Measurements from ENCODE around the gene ROBO2.

The ROBO2 gene

DNA sequence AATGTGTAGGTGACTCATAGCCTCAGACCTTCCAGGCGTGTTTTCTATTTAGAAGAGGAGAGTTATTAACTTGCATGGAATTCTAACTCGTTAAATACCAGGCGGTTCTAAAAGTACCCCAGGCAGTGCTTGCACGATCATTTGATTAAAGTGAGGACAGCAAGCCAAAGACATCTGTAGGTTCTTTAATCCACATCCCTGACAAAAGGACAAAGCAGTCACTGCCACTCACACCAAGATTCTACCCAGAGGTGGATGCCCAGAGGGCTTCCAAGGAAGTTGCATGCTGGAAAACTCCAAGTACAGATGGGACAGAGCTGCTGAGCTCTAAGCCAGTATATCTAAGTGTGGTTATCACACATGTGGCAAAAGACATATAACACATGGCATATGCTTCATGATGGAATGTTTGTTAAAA is 372.1 kb downstream of the ROBO2 start:
- DNase-seq (ENCODE audit: low read depth in 2 of 2): no peak

DNA sequence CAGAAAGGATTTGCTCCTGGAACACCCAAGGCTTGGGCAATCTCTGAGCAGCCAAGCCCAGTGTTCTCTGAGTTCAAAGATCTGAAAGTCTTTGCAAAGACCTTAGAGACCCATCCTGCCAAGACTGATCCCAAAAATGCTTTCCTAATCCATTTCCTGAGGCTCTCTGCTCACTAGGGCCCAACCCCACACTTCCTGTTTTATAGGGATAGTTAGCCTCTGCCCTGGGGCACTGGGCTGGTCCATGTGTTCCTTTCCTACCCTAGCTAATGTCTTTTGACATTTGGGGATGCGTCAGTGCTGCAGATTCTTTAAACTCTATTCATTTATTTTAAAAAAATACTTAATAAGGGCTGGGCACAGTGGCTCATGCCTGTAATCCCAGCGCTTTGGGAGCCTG is 372.7 kb downstream of the ROBO2 start:
- no peak for DNase-seq (ENCODE audit: low read depth in 2 of 2)

DNA sequence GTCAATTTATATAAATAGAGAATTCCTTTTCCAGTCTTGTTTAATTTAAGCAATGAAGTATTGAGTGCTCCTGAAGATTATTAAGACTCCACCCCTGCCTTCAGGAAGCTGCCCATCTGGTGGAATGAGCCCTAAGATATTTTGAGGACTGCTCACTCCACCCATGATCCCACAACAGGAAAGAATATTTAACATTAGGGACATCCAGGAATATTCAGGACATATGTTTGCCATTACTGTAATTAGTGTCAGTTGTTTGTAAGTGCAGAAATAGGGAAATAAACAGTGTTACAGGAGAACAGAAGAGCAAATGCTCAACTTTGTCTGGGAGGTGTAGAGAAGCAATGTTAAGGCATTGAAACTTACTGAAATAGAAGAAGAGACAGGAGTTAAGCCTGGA is 375.0 kb downstream of the ROBO2 start:
- DNase-seq (ENCODE audit: low read depth in 2 of 2): no peak

DNA sequence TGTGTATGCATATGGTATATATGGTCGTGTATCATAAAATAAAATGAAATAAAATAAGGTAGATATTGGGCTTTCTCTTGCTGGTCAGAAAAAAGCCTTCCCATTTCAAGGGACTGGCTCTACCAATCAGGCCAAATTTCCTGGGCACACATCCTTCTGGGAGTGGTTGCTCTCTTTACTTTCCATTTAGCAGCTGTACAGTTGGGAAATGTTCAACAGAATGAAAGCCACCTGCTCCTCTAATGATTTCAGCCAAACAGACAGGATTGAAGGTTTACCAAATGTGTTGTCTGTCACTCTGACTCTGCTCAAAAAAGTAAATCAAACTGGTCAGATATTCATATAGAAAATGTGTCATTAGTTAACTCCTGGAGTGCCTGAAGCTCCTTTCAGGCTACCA is 380.4 kb downstream of the ROBO2 start:
- DNase-seq (ENCODE audit: low read depth in 2 of 2): no peak

DNA sequence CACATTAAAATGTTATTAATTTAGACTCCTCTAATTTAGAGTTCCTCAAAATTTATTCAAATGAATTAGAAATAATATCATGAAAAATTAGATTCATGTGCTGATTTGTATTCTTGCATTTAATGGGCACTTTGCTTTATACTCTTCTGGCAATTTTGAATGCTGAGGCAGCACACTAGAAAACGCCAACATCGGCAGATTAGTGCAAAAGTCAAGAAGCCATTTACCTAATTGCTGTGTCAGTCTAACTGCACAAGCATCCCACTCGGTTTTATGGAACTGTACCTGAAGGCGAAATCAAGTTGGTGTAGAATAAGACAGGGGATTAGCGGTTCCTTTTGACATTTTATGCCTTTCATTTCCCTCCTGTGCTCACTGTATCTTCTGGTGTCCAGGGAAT is 382.0 kb downstream of the ROBO2 start:
- no peak for DNase-seq (ENCODE audit: low read depth in 2 of 2)

DNA sequence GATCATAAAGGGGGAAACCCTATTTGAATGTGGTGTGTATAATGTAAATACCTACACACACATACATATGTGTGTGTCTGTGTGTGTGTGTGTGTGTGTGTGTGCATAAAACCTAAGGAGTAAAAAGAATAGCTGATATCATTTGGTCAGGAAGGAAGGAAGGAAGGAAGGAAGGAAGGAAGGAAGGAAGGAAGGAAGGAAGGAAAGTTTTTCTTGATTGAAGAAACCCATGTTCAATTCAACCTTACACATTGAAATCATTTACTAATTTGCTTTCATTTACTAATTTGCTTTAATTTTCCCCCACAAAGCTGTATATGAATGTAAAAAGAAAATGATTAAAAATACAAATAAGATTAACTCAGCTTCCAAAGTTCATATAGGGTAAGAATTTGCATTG is 386.6 kb downstream of the ROBO2 start:
- DNase-seq (ENCODE audit: low read depth in 2 of 2): no peak

DNA sequence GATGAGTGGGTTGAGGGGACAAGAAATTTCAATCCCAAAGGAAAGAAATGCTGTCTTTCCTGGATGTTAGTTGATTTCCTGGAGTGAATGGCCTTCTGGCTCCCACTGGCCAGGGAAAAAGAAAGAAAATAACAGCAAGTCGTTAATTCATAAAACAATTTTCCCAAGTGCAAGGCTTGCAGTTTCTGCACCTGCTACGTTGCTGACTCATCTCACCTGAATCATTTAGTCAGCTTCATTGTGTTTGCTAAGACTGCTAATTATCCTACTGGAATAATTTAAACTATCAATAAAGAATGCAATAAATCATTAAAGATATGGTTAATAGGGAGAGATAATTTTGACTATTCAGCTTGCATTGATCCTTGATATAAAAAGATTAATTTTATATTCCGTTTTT is 387.6 kb downstream of the ROBO2 start:
- no peak for DNase-seq (ENCODE audit: low read depth in 2 of 2)

GRCh38 chr3:77436908-77437307 is 397.0 kb downstream of the ROBO2 start:
- DNase-seq (ENCODE audit: low read depth in 2 of 2): no peak

GRCh38 chr3:77446084-77446483 is 406.2 kb downstream of the ROBO2 start:
- DNase-seq (ENCODE audit: low read depth in 2 of 2): no peak

DNA sequence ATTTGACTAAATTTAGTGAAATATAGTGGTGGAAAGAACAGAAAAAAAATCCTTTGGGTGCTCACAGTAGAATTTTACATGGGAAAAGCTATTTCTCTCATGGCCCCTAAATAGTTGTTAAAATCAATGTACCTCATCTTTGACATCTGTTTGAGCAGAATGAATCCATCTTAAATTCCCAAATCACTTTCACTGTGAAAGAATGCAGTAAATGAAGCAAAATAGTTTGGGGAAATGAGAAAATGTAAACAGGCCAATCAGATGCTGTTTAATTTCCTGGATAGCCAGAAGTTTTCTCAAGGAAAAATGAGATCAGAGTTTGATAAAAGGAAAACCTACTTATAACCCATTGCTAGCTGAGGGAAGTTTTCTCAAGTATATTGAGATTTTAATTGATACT is 406.9 kb downstream of the ROBO2 start:
- no peak for DNase-seq (ENCODE audit: low read depth in 2 of 2)

- DNase-seq (ENCODE audit: low read depth in 2 of 2): no peak
These were observed 409.8 kb downstream of the ROBO2 start for GRCh38 chr3:77449459-77450350.

- no peak for DNase-seq (ENCODE audit: low read depth in 2 of 2)
These were observed 416.5 kb downstream of the ROBO2 start for GRCh38 chr3:77456431-77456830.

DNA sequence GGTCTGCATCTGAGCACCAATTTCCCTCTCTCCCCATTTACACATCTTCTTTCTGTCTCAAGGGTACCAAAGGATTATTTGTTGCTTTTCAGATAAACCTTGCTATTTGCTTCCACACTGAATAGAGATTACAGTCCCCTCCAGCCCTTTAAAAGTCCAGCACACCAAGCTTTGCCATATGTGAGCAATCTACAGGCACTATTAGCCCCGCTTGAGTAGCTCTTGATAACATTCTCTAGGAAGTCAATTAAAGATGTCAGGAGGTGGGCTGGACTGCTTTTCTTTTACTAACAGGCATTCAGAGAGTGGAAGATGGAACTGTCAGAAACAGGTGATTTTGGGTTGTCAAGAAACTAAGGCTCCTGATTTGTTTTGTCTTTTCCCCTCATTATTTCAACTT is 417.0 kb downstream of the ROBO2 start:
- DNase-seq (ENCODE audit: low read depth in 2 of 2): no peak

DNA sequence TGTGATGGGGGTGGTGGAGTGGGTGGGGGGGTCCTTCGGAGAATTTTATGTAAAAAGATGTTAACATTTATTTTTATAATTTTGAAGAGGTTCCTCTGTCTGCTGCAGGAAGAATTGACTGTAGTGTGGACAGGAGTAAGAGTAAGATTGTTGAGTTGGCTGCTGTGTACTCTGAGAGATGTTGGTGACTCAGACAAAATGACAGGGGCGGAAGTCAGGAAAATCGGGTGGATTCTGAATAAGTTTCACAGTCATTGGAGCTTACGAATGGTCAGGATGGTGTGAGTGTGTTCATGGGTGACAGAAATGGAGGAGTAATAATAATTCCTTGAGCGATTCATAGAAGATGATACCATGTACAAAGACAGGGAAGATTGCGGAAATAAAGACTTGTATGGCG is 420.0 kb downstream of the ROBO2 start:
- DNase-seq (ENCODE audit: low read depth in 2 of 2): no peak

GRCh38 chr3:77460326-77460725 is 420.4 kb downstream of the ROBO2 start:
- no peak for DNase-seq (ENCODE audit: low read depth in 2 of 2)

- DNase-seq (ENCODE audit: low read depth in 2 of 2): no peak
These were observed 423.1 kb downstream of the ROBO2 start for GRCh38 chr3:77462951-77463350.

DNA sequence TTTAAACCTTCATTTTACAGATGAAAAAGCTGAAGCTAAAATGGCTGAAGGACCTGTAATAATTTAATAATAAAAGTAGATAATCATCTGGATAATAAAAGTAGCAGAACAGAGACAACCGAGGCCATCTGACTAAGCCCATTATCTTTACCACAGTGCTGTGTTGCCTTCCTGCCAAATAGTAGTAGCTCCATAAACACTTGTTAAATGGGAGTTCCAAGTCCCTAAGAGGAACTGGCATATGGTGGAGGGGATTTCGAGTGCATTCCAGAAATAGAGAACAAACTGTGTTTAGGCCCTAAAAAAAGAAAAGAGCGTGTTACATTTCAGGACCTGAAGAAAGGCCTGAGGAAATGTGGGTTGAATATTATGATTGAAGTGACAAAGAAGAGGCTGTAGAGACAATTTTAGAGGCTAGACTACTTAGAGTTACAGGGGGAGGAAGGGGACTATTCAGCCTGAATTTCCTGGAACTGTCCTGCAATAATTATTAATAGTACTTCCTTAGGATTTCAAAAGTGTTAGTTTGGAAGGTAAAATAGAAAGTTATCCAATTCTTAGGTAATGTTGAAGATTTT is 424.3 kb downstream of the ROBO2 start:
- DNase-seq (ENCODE audit: low read depth in 2 of 2): no peak

- DNase-seq (ENCODE audit: low read depth in 2 of 2): no peak
These were observed 426.7 kb downstream of the ROBO2 start for GRCh38 chr3:77466562-77467115.

DNA sequence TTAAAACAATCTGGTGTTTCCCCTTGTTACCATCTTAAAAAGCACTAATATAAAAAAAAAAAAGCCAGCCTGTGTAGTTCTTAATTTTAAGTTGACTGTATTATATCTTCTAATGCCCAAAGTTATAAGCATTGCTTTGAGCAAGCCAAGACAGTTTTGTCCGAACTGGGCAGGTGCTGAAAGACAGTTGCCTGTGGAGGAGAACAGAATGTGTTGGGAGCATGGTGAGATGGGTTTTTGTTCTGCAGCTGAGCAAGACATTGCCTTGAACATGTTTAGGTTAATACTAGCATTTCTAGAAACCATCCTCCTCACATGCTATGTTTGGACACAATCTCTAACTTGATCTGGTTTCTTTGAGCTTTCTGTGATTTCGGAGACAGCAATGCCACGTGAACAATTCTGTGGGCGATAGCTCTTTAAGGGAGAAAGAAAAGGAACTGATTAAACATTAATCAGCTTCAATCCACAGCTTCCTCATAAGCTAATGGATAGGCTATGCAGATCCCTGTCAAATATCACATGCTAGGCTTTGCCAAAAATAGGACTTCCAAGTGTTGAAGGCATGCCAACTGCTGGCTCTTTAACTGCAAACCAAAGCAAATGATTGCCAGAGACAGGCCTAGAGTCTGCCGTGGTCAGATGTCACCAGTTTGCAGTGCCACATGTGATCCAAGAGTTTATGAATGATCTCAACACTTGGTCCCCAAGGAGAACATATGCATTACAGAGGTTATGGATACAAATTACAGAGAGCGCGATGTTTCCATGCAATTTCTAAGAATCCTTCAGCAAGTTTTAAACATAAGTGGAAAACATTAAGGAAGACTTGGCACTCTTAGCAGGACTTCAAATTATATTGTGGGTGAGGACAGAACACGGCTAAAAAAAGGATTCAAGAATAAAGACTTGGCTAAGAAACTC is 428.1 kb downstream of the ROBO2 start:
- no peak for DNase-seq (ENCODE audit: low read depth in 2 of 2)

- DNase-seq (ENCODE audit: low read depth in 2 of 2): no peak
These were observed 428.7 kb downstream of the ROBO2 start for GRCh38 chr3:77468626-77469020.

DNA sequence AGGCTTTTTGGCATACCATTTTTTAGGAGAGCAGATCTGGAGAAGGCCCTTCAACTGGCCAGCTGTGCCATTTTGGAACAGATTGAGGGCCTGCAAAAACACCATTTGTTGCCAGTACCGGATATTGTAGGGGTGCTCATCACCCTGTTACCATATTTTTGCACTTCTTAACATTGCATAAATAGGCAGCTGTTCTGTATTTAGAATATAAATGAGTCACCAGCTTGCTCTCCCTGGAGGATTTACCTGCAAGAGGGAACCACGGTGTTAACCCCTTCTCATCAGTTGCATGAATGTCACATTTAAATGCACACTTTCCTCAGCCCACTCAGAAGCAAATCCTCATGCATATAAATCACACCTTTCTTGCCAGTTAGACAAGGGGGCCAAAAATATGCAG is 435.6 kb downstream of the ROBO2 start:
- no peak for DNase-seq (ENCODE audit: low read depth in 2 of 2)

DNA sequence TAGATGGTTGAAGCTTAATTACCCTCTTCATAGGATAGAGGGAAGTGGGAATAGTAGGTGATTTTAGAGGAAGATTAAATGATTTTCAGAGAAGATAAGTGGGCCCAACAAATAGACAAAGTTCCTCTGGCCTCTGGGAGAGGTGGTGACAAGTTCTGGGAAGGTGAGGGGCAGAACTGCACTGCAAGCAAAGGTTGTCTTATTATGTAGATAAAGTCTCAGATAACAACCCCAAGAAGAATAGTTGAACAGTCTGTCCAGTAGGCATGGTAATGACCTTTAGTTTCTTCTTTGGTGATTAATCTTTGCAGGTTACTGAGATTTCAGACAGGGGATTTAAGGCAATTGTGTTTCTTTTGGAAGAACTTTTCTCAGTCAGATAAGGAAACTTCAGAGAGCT is 439.1 kb downstream of the ROBO2 start:
- no peak for DNase-seq (ENCODE audit: low read depth in 2 of 2)

Data from stimulated activated CD8-positive, alpha-beta memory T cell treated with anti-CD3 and anti-CD28 coated beads, Interleukin-2, amount 100 ng/mL, for 1 hour (primary cell).